Skeletal muscle satellite cell (primary cell): ENCODE results near the gene DECR2.
"Not testable (repeated sequence)": the region's sequence is repeated elsewhere in the genome, so short reads cannot be mapped to it uniquely, and the experiment has no call there.

ENCODE experiments used
- H3K27me3 ChIP-seq: 2 replicates; pipeline ENCODE4 v1.7.0; 2013; ENCODE audit warnings: low read length; ENCODE audit not compliant: control insufficient read depth, insufficient read depth
- H3K36me3 ChIP-seq: 2 replicates; pipeline ENCODE4 v1.7.0; 2013; ENCODE audit warnings: mild to moderate bottlenecking, control low read depth, low read length; ENCODE audit not compliant: insufficient read depth
- H3K4me1 ChIP-seq: 2 replicates; pipeline ENCODE4 v1.7.0; 2013; ENCODE audit warnings: low read length; ENCODE audit not compliant: control insufficient read depth, insufficient read depth
- H3K4me2 ChIP-seq: 2 replicates; pipeline ENCODE4 v1.7.0; 2013; ENCODE audit warnings: mild to moderate bottlenecking, low read length
- H3K4me3 ChIP-seq: 2 replicates; pipeline ENCODE4 v1.7.0; 2013; ENCODE audit warnings: low read length
- H3K9ac ChIP-seq: 2 replicates; pipeline ENCODE4 v1.7.0; 2013; ENCODE audit warnings: mild to moderate bottlenecking, low read depth, low read length, moderate library complexity
- H3K9me3 ChIP-seq: replicated peaks from 2 replicates; pipeline ENCODE4 v1.7.0; 2013; ENCODE audit warnings: mild to moderate bottlenecking, control low read depth, low read length

The DECR2 gene

DNA sequence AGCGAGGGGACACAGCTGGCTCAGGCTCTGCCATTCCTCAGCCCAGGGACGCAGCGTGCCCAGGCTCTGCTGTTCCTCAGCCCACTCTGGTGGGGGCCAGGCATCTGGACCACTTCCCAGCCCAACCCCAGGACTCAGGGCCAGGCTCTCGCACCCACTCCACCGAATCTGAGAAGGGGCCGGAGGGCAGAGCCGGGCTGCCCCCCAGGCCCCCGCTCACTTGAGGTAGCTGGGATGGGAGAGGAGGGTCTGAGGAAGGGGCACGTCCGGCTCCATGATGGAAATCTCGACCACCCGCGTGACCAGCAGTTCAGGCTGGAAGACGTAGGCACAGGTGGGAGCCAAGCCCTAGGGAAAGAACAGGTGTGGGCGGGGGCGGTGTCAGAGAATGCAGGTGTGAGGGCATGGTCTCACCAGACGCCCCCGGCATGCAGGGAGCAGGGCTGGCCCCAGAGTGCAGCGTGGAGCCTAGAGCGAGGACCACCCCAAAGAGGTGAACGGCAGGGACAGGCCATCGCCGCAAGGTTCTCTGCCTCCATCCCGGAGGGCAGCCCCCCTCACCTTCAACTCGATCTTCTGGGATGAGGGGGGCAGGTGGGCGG is 24.8 kb upstream of the DECR2 start:
- no peak overlapping the region for H3K9ac ChIP-seq
- H3K4me3 ChIP-seq, result no peak overlapping the region
- H3K27me3 ChIP-seq, result no peaks in the 10 kb centered on the region
- peaks cover 38% of the 10 kb centered on the region for H3K36me3 ChIP-seq
- no peaks in the 10 kb centered on the region for H3K4me1 ChIP-seq
- no peaks in the 10 kb centered on the region for H3K9me3 ChIP-seq
- no peak overlapping the region for H3K4me2 ChIP-seq

DNA sequence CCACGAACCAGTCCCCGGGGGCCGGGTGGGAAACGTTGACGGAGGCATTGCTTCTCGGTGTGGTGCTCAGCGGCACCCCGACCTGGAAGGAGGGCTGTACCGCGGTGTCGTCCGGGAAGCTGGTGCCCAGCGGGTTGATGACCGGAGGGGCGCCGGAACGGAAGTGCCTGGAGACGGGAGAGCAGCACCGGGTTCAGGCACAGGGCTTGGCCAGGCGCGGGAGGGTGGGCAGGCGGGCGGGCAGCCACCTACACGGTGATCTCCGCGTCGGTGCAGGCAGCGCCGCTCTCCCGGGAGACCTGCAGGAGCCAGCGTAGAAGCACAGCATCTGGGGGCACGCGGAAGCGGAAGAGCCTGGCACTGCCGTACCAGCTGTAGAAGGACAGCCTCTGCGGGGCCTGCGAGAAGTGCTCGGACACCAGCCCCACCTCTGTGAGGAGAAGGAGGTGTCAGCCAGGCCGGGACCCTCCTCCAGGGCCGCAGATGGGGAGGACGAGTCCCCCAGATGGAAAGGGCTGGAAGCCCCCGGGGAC is 24.2 kb upstream of the DECR2 start:
- Histone ChIP-seq H3K9me3 (no peaks in the 10 kb centered on the region), H3K4me2 (no peak overlapping the region), H3K4me1 (no peaks in the 10 kb centered on the region), H3K27me3 (no peaks in the 10 kb centered on the region), H3K4me3 (no peak overlapping the region), H3K9ac (no peak overlapping the region), H3K36me3 (peaks cover 33% of the 10 kb centered on the region)

DNA sequence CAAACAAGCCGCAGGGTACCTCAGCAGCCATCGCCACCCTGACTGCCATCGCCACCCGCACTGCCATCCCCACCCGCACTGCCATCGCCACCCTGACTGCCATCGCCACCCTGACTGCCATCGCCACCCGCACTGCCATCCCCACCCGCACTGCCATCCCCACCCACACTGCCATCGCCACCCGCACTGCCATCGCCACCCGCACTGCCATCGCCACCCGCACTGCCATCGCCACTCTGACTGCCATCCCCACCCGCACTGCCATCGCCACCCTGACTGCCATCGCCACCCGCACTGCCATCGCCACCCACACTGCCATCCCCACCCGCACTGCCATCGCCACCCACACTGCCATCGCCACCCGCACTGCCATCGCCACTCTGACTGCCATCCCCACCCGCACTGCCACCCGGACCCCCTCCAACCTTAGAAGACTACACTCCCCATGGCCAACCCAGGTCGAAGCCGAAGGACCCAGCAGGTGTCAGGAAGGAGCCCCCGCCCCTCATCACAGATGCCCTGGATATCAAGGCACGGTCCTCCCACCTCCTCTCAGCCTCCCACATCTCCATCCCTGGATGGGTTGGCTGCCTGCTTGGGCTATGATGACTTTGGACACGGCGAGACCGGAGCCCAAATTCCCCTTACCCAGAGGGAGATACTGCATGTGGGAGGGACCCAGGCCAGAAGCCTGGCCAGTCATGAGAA is 23.4 kb upstream of the DECR2 start:
- not testable (repeated sequence) for H3K9ac ChIP-seq, H3K9me3 ChIP-seq, H3K4me3 ChIP-seq

DNA sequence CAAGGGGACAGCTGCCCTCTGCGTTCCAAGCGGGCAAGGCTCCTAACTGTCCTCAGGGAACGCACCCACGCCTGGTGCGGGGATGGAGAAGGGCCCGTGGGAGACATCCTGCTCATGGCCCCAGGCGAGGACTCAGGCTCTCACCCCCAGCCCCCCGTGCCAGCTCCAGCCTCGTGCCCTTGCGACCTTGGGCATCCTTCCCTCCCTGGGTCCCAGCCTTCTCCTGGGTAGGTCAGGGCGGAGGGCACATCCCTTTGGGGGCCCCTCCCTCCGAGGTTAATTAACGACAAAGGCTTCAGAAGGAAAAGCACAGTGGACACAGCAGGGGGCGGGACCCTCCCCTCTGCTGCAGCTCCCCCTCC is 22.9 kb upstream of the DECR2 start:
- Histone ChIP-seq H3K36me3 (peaks cover 28% of the 10 kb centered on the region), H3K9me3 (no peaks in the 10 kb centered on the region), H3K4me3 (no peak overlapping the region), H3K9ac (no peak overlapping the region), H3K4me2 (no peak overlapping the region), H3K27me3 (no peaks in the 10 kb centered on the region), H3K4me1 (no peaks in the 10 kb centered on the region)

More for the DNA sequence above, 23.4 kb upstream of the DECR2 start:
- not testable (repeated sequence) for H3K4me1 ChIP-seq, H3K27me3 ChIP-seq, H3K4me2 ChIP-seq
- peaks cover 28% of the 10 kb centered on the region for H3K36me3 ChIP-seq

DNA sequence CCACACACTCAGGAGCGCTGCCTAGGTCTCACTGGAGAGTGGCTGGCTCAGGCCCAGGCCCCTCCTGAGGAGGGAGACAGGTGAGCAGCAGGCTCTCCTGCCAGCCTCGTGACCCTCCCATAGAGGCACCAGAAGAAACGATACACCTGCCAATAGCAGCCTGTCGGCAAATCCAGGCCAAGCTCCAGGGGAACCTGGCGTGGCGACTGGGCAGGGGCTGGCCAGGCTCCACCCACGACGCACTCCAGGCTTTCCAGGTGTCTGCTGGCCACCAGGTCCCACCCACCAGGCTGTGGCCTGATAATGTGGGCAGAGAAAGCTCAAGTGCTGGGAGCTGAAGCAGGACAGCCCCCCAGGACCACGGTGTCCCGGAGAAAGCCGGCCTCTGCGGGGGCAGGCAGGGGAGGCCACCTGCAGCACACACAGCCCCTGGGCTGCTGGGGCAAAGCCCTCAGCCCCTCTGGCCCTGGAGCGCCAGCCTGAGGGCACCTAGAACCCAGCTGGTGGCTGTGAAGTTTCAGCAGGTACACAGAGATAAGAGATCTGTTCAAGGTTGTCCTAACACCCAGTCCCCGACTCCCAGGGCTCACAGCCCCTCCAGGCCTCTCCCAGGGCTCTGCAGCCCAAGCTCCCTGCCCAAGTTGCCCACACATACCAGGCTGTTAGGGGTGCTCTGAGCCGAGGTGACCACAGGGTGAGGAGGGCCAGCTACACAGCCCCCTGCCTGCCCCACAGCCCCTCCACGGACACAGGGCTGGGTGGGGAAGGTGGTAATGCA is 22.3 kb upstream of the DECR2 start:
- Histone ChIP-seq H3K4me1 (no peaks in the 10 kb centered on the region), H3K9me3 (no peaks in the 10 kb centered on the region), H3K4me2 (no peak overlapping the region), H3K36me3 (peaks cover 25% of the 10 kb centered on the region), H3K9ac (no peak overlapping the region), H3K4me3 (no peak overlapping the region), H3K27me3 (no peaks in the 10 kb centered on the region)

DNA sequence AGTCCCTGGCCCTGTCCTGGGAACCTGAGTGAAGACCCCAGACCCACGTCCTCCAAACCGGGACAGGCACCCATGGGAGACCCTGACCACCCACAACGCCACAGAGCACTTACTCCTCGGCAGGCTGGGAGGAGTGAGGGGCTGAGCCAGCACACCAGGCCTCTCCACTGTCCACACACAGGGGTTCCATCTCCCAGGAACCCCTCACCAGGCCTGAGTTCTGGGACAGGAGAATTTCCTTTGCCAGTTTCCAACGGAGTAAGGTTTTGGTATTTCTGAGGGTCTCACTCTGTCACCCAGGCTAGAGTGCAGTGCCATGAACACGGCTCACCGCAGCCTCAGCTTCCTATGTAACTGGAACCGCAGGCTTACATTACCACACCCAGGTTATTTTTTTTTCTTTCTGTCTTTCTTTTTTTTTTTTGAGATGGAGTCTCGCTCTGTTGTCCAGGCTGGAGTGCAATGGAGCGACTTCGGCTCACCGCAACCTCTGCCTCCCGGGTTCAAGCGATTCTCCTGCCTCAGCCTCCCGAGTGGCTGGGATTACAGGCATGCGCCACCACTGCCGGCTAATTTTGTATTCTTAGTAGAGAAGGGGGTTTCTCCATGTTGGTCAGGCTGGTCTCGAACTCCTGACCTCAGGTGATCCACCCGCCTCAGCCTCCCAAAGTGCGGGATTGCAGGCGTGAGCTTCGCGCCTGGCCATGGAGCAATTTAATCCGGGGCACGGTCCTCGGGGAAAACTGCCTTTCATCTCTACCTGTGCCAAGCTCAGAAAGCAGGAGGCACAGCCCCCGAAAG is 21.5 kb upstream of the DECR2 start:
- H3K4me2 ChIP-seq, result peak overlapping the region; percentile 98
- H3K4me3 ChIP-seq, result peak overlapping the region; percentile 83
- no peaks in the 10 kb centered on the region for H3K27me3 ChIP-seq
- no peak overlapping the region for H3K9ac ChIP-seq
- no peaks in the 10 kb centered on the region for H3K4me1 ChIP-seq
- peaks cover 17% of the 10 kb centered on the region for H3K36me3 ChIP-seq
- no peaks in the 10 kb centered on the region for H3K9me3 ChIP-seq

DNA sequence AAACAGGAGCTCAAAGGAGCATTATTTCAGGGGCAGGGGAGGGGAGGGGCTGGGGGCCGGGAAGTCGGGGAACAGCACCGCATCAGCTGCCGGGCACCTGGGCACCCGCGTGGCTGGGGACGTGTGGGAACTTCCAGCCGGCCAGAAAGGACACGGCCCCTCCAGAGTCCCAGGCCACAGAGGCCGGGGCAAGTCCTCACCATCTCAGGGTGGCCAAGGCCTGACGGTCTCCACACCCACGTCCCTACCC is 21.0 kb upstream of the DECR2 start:
- H3K4me1 ChIP-seq, result no peaks in the 10 kb centered on the region

DNA sequence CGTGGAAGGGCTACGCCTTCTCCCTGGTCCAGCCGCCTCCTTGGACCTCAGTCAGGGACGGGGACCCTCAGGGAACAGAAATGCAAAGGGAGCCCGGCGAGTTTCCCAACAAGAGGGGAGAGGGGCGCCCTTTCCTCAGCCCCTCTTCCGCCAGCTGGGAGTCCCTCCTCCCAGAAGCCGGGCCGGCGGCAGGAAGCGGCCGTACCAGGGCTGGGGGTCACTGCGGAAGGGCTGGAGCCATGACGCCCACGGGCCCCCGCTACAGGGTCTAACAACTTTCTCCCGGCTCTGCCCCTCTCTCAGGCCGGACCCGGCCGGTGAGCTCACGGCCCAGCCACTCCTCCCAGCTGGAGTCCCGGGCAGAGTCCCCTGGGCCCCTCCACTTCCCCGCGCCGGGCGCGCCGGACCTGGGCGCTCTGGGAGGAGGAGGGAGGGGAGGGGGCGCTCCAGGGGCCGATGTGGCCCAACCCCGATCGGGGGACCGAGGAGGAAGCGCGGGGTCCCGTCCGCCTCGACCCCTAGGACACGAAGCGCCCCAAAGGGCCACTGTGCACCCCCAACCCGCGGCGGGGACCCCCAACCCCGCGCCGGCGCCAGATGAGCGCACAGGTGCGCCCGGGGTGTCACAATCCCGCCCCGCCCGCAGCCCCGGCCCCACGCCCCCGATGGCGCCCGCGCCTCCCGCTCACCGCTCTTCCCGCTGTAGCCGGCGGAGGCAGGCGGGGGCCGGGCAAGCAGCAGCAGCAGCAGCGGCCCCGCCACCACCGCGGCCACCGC is 20.5 kb upstream of the DECR2 start:
- H3K27me3 ChIP-seq, result no peaks in the 10 kb centered on the region
- H3K9me3 ChIP-seq, result no peaks in the 10 kb centered on the region
- H3K9ac ChIP-seq, result peak overlapping the region; percentile 86
- H3K4me2 ChIP-seq, result peak overlapping the region; percentile 98
- H3K36me3 ChIP-seq, result peaks cover 11% of the 10 kb centered on the region
- peak overlapping the region; percentile 83 for H3K4me3 ChIP-seq
- H3K4me1 ChIP-seq, result no peaks in the 10 kb centered on the region

More for the DNA sequence above, 21.0 kb upstream of the DECR2 start:
- Histone ChIP-seq H3K9me3 (no peaks in the 10 kb centered on the region), H3K9ac (peak overlapping the region; percentile 86), H3K27me3 (no peaks in the 10 kb centered on the region), H3K36me3 (peaks cover 16% of the 10 kb centered on the region), H3K4me3 (peak overlapping the region; percentile 83), H3K4me2 (peak overlapping the region; percentile 98)

DNA sequence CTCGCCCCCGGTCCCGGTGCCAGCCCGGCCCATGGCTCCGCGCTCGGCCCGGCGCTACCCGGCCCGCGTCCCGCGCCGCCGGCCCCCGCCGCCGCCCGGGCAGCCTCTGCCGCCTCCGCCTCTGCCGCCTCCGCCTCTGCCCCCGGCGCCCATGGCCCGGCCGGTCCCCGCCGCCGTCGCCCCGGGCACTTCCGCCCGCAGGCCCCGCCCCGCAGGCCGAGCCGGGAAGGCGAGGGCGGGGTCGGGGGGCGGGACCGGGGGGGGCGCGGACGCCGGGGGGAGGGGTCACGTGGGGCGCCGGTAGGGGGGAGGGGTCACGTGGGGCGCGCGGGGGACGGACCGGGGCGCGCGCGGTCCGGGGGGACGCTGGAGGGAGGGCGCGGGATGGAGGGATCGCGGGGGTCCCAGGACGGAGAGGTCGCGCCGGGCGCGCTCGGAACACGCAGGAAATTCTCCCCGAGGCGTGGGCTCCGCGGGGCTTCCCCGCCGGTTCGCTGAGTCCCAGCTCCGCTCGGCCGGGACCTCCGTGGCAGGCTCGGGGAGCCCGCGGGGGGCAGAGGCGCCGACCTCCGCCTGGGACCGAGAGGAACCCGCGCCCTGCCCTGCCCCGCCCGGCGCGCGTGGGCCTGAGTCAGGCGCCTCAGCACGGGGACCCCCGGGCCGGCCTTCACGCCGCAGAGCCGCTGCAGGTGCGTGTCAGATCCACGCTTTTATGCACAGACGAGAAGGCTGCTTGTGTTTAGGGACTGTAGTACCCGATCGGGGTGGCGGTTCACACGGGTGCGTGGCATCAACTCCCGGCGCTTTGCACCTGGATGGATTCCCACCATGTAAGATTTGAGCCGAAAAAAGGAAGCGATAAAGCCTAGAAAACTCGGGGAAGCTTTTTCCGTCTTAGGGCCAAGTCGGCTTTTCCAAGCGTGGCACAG is 19.6 kb upstream of the DECR2 start, which contains the start of gene PGAP6:
Gene PGAP6, minus strand, starts transcription at position 190 of the 929 bp plus-strand sequence. Its CDS starts 157 bp downstream, at position 33.
- Histone ChIP-seq H3K4me2 (peak within 1 kb of the TSS; percentile 98), H3K4me3 (peak within 1 kb of the TSS; percentile 83), H3K9ac (peak within 1 kb of the TSS; percentile 86), H3K36me3 (peaks cover 2% of the 10 kb centered on the region), H3K9me3 (no peaks in the 10 kb centered on the region), H3K27me3 (no peaks in the 10 kb centered on the region), H3K4me1 (peaks cover 3% of the 10 kb centered on the region)
